T-helper 2 cell treated with Interferon-gamma antibody and Interleukin-4, amounts not matched to agents 100 ng/mL and 5 ng/mL, for 36 hours (primary cell): ENCODE results near the gene CLMP. TPM values are rescaled to one million over a fixed set of nuclear protein-coding genes. Genes with fewer than 3 reads are reported as not detected.
"Not testable (repeated sequence)": the region's sequence is repeated elsewhere in the genome, so short reads cannot be mapped to it uniquely, and the experiment has no call there.

ENCODE experiments used
- intact Hi-C: fragments of 100-400 bp; cut with micrococcal nuclease; formaldehyde crosslinking; loops from one replicate; pipeline ENCODE4 v1.15.1; 2023
- total RNA-seq: library from RNA; stranded (reverse); gene quantifications from 2 replicates; pipeline ENCODE4 v1.2.3, GENCODE V29; 2022

Gene CLMP
- total RNA-seq, 1 donor from 2014 or later = 0.09 TPM

DNA sequence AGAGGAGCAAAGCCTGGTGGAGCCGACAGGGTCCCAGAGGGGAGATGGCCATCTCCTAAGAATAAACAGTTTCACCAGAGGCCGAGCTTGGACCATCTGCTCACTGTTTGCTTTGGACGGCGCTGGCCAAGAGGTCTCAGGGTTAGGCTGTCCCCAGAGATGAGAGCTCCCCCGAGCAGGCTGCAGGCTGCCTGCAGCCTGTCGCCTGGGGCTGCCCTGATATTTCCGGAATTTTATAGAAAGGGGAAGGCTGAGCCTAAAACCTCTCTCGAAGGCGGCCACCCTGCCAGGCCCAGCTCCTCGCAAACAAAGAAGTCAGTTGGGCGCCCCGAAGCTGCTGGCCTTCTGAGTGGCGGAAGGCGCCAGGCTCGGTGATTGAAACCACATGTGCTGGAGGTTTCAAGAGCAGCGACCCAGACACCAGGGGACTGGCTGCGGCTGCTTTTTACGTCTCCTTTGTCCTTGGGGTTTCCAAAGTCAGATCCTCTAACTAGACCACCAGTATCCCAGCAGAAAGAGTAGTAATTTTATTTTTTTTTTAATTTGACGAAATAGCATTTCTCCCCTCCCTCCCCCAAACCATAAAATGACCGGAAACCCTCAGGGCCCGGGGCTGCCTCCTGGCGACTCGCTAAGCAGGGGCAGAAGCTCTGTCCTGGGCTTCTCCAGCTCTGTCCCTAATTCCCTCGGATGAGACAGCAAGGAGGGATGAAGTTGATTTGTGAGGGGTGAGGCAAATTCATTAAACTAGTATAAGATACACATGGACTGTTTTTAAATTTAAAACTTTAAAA is 57.4 kb downstream of the CLMP start:
- intact Hi-C loops = no loop called here

DNA sequence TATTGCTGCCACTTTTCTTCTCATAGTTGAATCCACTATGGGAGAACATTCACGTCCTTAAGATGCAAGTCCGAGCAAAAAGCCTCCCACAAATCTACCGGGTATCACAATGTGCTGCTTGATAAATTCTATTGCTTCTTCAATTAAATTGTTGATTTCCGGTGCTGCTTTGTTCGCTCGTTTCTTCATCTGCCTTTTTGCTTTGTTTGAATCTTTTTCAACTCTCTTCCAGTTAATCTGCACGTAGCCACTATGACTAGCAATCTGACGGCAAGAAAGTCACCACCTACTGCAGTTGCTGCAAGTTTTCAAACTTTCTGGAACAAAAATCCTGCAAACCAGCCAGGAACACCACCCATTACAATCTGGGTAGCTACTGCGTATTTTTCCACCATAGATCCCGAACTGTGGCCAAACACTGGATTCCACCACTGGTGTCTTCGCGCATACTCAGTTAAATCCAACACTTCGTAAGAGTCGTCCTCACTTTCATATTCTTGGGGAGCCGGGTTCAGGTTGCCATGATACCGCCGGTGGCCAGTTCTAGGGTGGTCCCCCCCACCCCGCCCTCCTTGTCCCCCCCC is 59.1 kb downstream of the CLMP start:
- intact Hi-C loops = no loop called here

DNA sequence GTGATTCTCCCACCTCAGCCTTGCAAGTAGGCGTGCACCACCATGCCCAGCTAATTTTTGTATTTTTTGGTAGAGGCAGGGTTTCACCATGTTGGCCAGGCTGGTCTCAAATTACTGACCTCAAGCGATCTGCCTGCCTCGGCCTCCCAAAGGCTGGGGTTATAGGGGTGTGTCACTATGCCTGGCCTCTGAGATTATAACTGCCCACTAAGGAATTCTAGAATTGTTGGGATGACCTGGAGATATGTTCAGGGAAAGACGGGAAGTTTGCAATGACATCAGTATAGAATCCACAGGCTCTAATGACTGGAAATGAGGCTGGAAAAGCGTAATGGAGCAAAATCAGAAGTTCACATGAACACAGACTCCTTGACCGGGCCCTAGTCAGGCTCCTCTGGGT is 62.2 kb downstream of the CLMP start:
- intact Hi-C loops = no loop called here

DNA sequence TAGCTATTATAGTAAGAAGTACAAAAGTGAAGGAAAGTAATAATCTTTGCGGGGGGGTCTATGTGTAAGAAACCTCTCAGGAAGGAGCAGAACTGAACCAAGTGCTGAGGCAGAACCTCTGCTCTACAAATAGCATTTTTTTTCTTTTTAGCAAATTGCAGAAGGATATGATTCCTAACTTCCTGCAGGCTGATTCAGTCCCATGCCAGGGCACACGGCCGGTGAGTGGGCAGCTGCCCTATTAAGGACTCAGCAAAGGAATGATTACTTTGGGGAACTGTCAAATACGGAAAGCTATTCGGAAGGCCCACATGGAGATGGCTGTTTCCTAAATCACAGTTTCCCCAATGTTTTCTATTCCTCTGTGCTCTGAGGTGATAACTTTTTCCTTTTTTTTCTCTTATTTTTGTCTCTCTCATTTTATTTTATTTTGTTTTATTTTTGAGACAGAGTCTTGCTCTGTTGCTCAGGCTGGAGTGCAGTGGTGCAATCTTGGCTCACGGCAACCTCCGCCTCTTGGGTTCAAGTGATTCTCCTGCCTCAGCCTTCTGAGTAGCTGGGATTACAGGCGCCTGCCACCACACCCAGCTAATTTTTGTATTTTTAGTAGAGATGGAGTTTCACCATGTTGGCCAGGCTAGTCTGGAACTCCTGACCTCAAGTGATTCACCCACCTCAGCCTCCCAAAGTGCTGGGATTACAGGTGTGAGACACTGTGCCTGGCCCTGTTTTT is 62.8 kb downstream of the CLMP start:
- intact Hi-C loops = not testable (repeated sequence)

DNA sequence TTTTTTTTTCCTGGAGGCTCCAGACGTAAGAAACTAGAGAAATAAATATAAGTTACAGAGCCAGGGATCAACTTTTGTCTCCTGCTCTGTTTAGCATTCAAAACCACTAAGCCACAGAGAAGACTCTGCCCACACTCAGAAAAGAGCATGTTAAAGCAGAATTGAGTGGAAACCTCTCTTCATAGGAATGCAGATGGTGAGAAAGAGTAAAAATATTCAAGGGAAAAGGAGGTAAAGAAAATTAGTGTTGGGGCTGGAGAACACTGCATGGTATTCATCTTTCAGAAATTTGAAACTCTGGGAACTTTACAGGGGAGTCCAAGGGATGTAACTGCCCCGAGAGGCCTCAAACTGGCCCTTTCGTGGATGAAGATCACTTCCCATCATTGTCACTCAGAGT is 65.1 kb downstream of the CLMP start:
- intact Hi-C loops = no loop called here

DNA sequence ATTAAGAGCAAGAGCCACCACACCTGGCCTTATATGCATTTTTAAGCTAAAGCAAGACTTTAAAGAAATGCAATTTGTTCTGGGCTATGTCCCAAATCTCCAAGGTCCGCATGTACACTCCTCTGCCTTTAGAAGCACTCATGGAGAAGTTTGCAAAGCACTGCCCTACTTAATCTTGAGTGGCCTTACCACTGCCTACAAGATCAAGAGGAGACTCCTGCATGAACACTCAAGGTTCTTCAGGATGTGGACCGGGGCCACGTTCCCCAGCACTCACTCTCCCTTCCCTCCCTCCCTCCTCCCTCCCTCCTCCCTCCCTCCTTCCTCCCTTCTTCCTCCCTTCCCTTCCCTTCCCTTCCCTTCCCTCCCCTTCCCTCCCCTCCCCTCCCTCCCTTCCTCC is 69.9 kb downstream of the CLMP start:
- intact Hi-C loops = no loop called here

DNA sequence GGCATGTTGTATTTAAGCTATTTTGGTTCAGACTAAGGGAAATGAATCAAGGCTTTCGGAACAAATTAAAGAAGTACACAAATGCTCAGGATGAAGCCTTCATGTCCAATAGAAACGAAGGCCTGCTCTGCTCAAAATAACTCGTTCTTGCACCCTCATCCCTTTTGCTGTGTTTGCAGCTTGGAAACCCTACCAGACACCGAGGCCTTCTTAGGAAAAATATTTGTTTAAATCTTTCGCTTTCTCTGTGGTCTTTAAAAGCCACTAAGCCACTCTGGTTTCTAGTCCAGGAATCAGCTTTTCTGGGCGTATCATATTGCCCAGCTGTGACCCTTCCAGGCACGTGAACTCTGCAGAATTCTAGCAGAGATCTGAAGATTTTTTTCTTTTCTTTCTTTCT is 72.2 kb downstream of the CLMP start:
- intact Hi-C loops = no loop called here

DNA sequence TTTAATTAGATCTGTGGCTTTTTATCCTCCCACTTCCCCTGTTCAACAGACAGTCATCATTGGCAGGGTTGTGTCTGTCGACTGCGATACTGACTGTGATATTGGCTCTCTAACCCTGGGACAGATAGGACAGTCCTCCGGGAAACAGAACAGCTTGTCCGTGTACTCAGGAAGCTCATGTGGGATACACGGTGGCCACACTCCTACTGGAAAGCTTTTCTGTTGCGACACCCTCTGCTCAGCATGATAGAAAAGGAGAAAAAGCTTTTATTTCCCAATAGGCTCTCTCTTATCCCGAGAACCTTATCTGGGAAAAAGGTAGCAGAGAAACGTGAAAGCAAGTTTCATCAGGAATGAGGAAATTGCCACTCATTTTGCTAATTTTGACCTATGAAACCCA is 72.7 kb downstream of the CLMP start:
- intact Hi-C loops = no loop called here

DNA sequence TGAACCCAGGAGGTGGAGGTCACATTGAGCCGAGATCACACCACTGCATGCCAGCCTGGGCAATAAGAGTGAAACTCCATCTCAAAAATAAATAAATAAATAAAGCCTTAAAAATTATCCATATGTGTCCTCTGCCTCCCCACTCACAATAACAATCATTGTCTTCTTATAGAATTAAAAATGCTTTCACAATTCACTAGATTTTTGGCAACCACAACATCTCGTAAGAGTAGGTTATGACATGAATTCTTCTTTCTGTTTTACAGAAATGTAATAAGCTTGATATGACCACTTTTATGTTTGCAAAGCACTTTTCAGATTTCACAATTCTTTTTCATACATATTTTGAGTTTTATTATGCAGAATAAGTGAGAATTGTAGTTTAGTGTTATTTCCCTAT is 78.6 kb downstream of the CLMP start:
- intact Hi-C loops = loop anchor here (10.0 kb wide), 1 partner anchor 48 kb away; no protein-coding TSS in a partner anchor

DNA sequence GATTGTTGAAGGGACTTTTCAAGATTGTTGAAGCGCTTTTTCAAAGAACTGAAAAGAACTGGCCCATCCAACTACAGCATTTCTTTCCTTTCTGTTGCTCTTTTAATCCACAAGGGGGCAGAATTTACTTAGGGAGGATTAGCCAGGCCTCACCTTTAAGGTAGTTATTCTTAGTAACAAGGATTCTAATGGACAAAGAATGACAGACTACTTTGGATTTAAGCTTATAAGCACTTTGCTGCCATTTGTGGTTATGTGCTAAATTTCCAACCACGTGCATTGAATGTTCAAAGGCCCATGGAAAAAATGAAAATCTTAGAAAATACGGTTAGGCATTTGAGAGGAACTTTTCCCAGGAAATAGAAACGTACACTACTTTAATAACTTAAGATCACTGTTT is 83.6 kb downstream of the CLMP start:
- intact Hi-C loops = loop anchor here (1.0 to 10.0 kb wide), 3 partner anchors 53 to 367 kb away; no protein-coding TSS in a partner anchor

DNA sequence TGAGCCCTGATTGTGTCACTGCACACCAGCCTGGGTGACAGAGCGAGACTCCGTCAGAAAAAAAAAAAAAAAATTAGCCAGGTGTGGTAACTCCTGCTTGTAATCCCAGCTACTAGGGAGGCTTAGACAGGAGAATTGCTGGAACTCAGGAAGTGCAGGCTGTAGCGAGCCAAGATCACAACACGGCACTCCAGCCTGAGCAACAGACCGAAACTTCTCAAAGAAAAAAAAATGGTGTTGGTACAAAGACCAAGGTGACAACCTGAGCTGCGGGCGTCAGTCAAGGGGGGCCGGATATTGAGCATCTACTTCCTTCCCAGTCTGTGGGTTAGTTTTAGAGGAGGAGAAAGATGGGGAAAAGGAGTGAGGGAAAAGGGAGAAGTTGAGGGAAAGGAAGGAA is 84.7 kb downstream of the CLMP start:
- intact Hi-C loops = loop anchor here (10.0 kb wide), 1 partner anchor 54 kb away; no protein-coding TSS in a partner anchor

DNA sequence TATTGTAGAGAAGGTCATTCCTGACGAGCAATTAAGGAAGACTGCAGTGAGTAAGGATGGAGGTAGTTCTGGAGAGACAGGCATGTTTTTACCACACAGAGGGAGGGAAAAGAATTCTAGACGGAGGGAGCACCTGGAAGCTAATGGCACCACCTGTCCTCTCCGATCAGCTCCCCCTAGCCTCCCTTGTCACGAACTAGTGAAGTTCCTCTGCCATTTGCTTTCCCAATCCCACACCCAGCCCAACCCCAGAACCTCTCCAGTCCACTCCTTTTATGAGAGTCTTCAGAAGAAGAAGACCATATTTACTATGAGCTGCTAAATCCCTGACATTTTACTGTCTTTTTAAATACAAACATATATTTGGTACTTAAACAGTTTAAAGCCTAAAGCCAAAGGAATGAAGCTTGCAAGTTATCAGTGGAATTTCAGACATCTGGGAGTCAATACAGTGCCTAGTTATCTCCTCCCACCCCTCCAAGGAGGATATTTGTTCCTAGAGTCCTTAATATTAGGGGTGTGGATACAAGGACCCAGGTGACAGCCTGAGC is 87.0 kb downstream of the CLMP start:
- intact Hi-C loops = no loop called here

DNA sequence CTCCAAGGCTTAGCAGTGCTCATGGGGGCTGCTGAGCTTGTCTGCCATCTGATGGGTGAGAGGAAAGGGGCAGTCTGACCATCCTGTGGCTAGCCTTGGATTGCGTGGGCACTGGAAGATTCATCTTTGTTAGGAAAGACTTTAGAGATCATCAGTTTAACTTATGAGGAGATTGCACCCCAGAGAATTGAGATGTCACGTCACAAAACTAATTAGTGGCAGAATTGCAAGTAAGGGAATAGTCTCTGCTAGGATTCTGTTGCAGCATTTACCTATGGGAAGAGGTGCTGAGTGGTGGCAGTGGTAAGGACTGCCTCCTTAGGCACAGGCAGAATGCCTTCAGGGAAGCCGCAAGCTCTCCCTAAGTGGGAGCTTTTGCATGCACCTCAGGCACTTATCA is 90.4 kb downstream of the CLMP start:
- intact Hi-C loops = no loop called here

DNA sequence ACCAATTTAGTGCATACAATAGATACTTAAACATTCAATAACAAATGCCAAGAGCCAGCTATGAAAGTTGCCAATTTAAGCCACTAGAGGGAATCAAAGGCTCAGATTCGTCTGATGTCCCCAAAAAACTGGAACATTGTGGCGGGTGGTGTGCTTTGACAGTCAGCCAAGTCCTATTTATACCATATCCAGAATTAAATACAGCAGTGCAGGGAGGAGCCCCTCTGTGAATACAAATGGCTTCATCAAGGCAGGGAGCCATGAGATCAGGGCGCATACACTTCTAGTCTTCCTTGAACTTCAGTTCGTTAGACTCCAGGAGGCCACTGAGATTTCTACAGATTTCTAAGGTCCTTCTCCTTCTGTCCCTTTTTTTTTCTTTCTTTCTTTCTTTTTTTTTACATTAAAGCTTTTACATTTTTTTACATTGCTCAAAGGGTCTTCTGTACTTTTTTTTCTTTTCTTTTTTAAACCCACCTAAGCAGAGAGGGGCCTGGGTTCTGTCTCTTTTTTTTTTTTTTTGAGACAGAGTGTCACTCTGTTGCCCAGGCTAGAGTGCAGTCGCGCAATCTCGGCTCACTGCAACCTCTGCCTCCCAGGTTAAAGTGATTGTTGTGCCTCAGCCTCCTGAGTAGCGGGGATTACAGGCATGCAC is 91.6 kb downstream of the CLMP start:
- intact Hi-C loops = loop anchor here (1.0 to 2.0 kb wide), 2 partner anchors 41 to 143 kb away; partner anchors contain the start of gene HSPA8

DNA sequence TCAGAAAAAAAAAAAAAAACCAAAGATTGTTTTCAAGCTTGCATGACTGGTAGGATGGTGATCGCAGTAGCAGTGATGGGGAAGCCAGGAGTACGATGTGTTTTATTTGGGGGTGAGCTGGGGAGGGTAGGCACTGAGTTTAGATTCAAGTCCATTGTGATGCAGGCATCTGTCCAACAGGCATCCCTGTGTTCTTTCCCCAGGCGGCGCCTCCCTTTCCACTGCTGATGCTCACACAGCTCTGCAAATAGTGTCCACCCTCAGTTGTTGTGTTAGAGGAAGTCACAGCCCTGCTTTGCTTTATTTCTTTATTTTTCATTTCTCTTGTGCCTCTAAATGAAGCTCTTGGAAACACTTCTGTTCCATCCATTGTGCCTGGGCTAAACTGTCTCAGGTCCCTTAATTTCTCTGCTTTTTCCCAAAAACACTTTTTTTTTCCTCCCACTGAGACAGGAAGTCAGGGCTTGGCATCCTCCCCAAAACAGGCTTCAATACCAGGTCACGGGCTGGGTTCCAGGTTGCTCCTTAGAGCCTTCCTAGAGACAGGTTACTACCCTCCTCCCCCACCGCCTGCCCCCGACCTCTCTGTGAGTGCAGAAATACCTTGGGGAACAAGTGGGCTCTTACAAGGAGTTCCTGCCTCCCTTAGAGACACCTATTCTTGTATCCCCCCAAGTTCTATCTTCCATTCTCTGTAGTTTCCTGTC is 94.5 kb downstream of the CLMP start:
- intact Hi-C loops = no loop called here

DNA sequence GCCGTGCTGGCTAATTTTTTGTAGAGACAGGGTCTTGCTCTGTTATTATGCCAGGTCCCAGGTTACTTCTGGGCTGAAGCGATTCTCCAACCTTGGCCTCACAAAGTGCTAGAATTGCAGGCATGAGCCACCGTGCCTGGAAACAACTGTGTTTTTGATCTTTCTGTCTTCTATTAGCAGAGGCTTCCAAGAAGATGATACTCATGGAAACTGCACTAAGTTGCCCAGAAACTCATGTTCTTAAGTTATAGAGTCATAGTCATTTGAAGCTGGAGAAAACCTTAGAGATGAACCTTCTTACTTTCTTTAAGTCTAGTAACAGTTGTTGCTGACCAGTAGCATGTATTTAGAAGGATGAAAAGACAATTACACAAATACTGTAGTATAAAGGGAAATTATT is 96.1 kb downstream of the CLMP start:
- intact Hi-C loops = no loop called here

DNA sequence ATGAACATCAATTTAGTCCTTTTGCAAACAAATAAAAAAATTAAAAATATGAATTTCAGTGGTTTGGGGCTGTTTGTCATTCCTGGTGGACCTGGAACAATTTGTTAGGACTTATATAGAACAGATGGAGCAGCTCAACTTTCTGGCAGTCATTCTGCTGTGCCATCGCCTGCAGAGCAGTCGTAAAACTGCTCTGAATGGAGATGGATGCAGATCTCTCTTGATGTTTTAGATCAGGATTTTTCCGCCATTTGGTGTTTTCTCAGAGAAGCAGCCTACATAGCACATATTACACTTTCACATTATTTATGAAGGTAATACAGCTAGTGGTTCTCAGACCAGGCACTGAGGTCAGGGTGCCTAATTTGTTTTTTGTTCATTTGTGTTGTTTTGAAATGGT is 101.3 kb downstream of the CLMP start:
- intact Hi-C loops = no loop called here

DNA sequence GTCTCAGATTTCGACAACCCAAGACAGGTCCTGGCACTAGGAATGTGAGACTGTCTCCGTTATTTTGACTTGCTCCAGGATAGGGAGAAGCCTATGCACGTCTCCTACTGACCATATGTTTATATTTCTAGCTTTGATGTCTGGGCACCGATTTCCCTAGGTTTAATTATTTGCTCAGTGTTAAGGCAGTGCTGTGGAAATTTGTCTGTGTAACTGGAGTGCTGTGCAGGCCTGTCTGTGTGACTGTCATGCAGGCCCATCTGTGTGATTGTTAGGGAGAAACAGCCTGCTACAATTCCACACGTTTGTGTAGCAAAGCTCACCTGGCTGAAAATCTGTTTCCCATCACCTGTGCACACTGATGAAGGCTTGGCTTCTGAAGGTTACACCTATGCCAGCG is 103.5 kb downstream of the CLMP start:
- intact Hi-C loops = no loop called here

DNA sequence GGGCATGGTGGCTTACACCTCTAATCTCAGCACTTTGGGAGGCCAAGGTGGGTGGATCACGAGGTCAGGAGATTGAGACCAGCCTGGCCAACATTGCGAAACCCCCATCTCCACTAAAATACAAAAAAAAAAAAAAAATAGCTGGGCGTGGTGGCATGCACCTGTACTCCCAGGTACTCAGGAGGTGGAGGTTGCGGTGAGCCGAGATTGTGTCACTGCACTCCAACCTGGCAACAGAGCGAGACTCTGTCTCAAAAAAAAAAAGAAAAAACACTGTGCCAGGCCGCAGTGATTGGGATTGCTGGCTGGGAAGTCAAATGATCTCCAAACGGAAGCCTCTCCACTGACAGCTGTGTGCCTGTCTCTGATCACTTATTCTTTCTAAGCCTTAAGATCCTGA is 104.9 kb downstream of the CLMP start:
- intact Hi-C loops = not testable (repeated sequence)

DNA sequence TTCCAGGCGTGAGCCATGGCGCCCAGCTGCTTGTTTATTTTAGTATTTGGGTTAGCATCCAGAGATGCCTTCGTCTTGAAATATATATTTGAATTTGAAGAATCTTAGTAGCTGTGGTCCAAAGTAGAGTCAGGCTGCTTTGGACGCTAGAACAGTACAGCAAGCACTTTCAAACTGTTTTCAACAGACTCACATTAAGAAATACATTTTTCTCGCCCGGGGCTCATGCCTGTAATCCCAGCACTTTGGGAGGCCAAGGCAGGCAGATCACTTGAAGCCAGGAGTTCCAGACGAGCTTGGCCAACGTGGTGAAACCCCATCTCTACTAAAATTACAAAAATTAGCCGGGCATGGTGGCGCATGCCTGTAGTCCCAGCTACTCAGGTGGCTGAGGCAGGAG is 106.2 kb downstream of the CLMP start:
- intact Hi-C loops = not testable (repeated sequence)

DNA sequence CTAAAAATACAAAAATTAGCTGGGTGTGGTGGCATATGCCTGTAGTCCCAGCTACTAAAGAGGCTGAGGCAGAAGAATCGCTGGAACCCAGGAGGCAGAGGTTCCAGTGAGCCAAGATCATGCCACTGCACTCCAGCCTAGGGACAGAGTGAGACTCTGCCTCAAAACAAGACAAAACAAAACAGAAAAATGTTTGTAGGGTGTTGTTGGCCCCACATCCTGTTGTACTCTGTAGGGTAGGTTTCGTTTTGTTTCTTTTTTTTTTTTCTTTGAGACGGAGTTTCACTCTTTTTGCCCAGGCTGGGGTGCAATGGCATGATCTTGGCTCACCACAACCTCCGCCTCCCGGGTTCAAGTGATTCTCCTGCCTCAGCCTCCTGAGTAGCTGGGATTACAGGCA is 107.4 kb downstream of the CLMP start:
- intact Hi-C loops = loop anchor here (1.0 to 2.0 kb wide), 2 partner anchors 17 to 25 kb away; partner anchors contain the start of gene HSPA8
